Activated T-helper 17 cell treated with anti-CD3 and anti-CD28 coated beads, Interleukin-2, amount 50 U/mL, for 72 hours (primary cell): ENCODE data around the gene ARSG. TPM values are rescaled to one million over a fixed set of nuclear protein-coding genes. Genes with fewer than 3 reads are reported as not detected.
"Not testable (repeated sequence)": the region's sequence is repeated elsewhere in the genome, so short reads cannot be mapped to it uniquely, and the experiment has no call there.

Experiments
- ATAC-seq: fragments of 150-1000 bp; cut with Tn5 transposase; replicated peaks from 2 replicates; pipeline ENCODE4 v1.10.0; 2021; ENCODE audit warnings: mild to moderate bottlenecking, moderate library complexity
- H3K27ac Mint-ChIP-seq: one replicate; pipeline ENCODE4 v1.8.0; 2022; ENCODE audit warnings: mixed read lengths
- H3K27me3 Mint-ChIP-seq: one replicate; pipeline ENCODE4 v1.8.0; 2022; ENCODE audit warnings: mixed read lengths
- H3K36me3 Mint-ChIP-seq: one replicate; pipeline ENCODE4 v1.8.0; 2022; ENCODE audit warnings: low read depth, mild to moderate bottlenecking, mixed read lengths
- H3K4me1 Mint-ChIP-seq: one replicate; pipeline ENCODE4 v1.8.0; 2022; ENCODE audit warnings: mixed read lengths
- H3K4me3 Mint-ChIP-seq: one replicate; pipeline ENCODE4 v1.8.0; 2022; ENCODE audit warnings: mild to moderate bottlenecking, mixed read lengths
- H3K9me3 Mint-ChIP-seq: one replicate; pipeline ENCODE4 v1.8.0; 2022; ENCODE audit warnings: mixed read lengths
- total RNA-seq, 2 donors: library from RNA; stranded (reverse); gene quantifications; one replicate each; pipeline ENCODE4 v1.2.3, GENCODE V29; 2022

ARSG gene
- total RNA-seq: 1 to 10 TPM; 4.8 to 6.3 TPM

- Mint-ChIP-seq H3K9me3 (no peaks in the 10 kb centered on the region), H3K27me3 (no peaks in the 10 kb centered on the region), H3K36me3 (no peaks in the 10 kb centered on the region), H3K27ac (peak within 1 kb of the TSS; percentile 89), H3K4me1 (peaks cover 31% of the 10 kb centered on the region), H3K4me3 (peak within 1 kb of the TSS; percentile 97)
- ATAC-seq: peak; percentile 64
Observed at GRCh38 chr17:68290955-68291835, at the start of gene ARSG, which contains the start of gene SLC16A6. ARSG (plus strand) TSS chr17:68291495; CDS start chr17:68307494, 15,999 bp downstream. SLC16A6 (minus strand) TSS chr17:68291127; CDS start chr17:68278320, 12,807 bp downstream.

- no peak for ATAC-seq
- Mint-ChIP-seq H3K36me3 (peaks cover 42% of the 10 kb centered on the region), H3K9me3 (no peaks in the 10 kb centered on the region), H3K27ac (peak overlapping the region; percentile 98), H3K4me3 (peak overlapping the region; percentile 91), H3K27me3 (no peaks in the 10 kb centered on the region), H3K4me1 (peaks cover 6% of the 10 kb centered on the region)
Observed at GRCh38 chr17:68246271-68247028, 44.8 kb upstream of the ARSG start.

- Mint-ChIP-seq H3K27ac (peak within 1 kb of the TSS; percentile 98), H3K4me3 (peak within 1 kb of the TSS; percentile 91), H3K36me3 (peaks cover 54% of the 10 kb centered on the region), H3K4me1 (peaks cover 6% of the 10 kb centered on the region), H3K27me3 (no peaks in the 10 kb centered on the region), H3K9me3 (no peaks in the 10 kb centered on the region)
- peak; percentile 85 for ATAC-seq
Observed at GRCh38 chr17:68247445-68248198, 43.7 kb upstream of the ARSG start, which contains the start of gene AMZ2. AMZ2 (plus strand) TSS chr17:68248043; CDS start chr17:68250188, 2,145 bp downstream.

GRCh38 chr17:68248199-68248825, 43.0 kb upstream of the ARSG start:
- peaks cover 60% of the 10 kb centered on the region for H3K36me3 Mint-ChIP-seq
- ATAC-seq: peak; percentile 53
- no peaks in the 10 kb centered on the region for H3K9me3 Mint-ChIP-seq

GRCh38 chr17:68248891-68249290, 42.4 kb upstream of the ARSG start:
- Mint-ChIP-seq H3K9me3 (no peaks in the 10 kb centered on the region), H3K27ac (peak overlapping the region; percentile 98), H3K27me3 (no peaks in the 10 kb centered on the region), H3K36me3 (peaks cover 66% of the 10 kb centered on the region), H3K4me3 (peak overlapping the region; percentile 91), H3K4me1 (peaks cover 14% of the 10 kb centered on the region)
- ATAC-seq: peak; percentile 50

More at GRCh38 chr17:68248199-68248825, 43.0 kb upstream of the ARSG start:
- Mint-ChIP-seq H3K4me1 (peaks cover 11% of the 10 kb centered on the region), H3K27me3 (no peaks in the 10 kb centered on the region), H3K27ac (peak overlapping the region; percentile 98), H3K4me3 (peak overlapping the region; percentile 91)

- peak overlapping the region; percentile 91 for H3K4me3 Mint-ChIP-seq
- H3K27ac Mint-ChIP-seq: peak overlapping the region; percentile 98
- H3K36me3 Mint-ChIP-seq: peaks cover 71% of the 10 kb centered on the region
Observed at GRCh38 chr17:68249354-68249765, 41.9 kb upstream of the ARSG start.

GRCh38 chr17:68253426-68253825, 37.9 kb upstream of the ARSG start:
- not testable (repeated sequence) for H3K9me3 Mint-ChIP-seq, H3K27me3 Mint-ChIP-seq, ATAC-seq
- H3K27ac Mint-ChIP-seq: peak overlapping the region; percentile 64
- H3K4me1 Mint-ChIP-seq: peaks cover 42% of the 10 kb centered on the region
- peaks cover 97% of the 10 kb centered on the region for H3K36me3 Mint-ChIP-seq
- H3K4me3 Mint-ChIP-seq: peak overlapping the region; percentile 53

More at GRCh38 chr17:68249354-68249765, 41.9 kb upstream of the ARSG start:
- H3K9me3 Mint-ChIP-seq: no peaks in the 10 kb centered on the region
- H3K27me3 Mint-ChIP-seq: no peaks in the 10 kb centered on the region
- peaks cover 18% of the 10 kb centered on the region for H3K4me1 Mint-ChIP-seq
- no peak for ATAC-seq

- no peak for ATAC-seq
- peak overlapping the region; percentile 53 for H3K4me3 Mint-ChIP-seq
- peaks cover 50% of the 10 kb centered on the region for H3K4me1 Mint-ChIP-seq
- no peaks in the 10 kb centered on the region for H3K27me3 Mint-ChIP-seq
- peak overlapping the region; percentile 49 for H3K27ac Mint-ChIP-seq
- H3K36me3 Mint-ChIP-seq: peaks cover 80% of the 10 kb centered on the region
- H3K9me3 Mint-ChIP-seq: no peaks in the 10 kb centered on the region
Observed at GRCh38 chr17:68255151-68255550, 36.1 kb upstream of the ARSG start.

GRCh38 chr17:68255731-68256538, 35.4 kb upstream of the ARSG start:
- Mint-ChIP-seq H3K4me3 (peak overlapping the region; percentile 53), H3K36me3 (peaks cover 72% of the 10 kb centered on the region), H3K27ac (peak overlapping the region; percentile 49), H3K9me3 (no peaks in the 10 kb centered on the region), H3K27me3 (no peaks in the 10 kb centered on the region), H3K4me1 (peaks cover 50% of the 10 kb centered on the region)
- ATAC-seq: peak; percentile 81

GRCh38 chr17:68256701-68257100, 34.6 kb upstream of the ARSG start:
- Mint-ChIP-seq H3K36me3 (peaks cover 64% of the 10 kb centered on the region), H3K4me3 (peak overlapping the region; percentile 53), H3K27ac (peak overlapping the region; percentile 52), H3K4me1 (peaks cover 50% of the 10 kb centered on the region)
- not testable (repeated sequence) for ATAC-seq, H3K9me3 Mint-ChIP-seq, H3K27me3 Mint-ChIP-seq

GRCh38 chr17:68257934-68258333, 33.4 kb upstream of the ARSG start:
- ATAC-seq: peak; percentile 47
- Mint-ChIP-seq H3K4me3 (peak overlapping the region; percentile 53), H3K36me3 (peaks cover 52% of the 10 kb centered on the region), H3K4me1 (peaks cover 53% of the 10 kb centered on the region), H3K9me3 (no peaks in the 10 kb centered on the region), H3K27ac (peak overlapping the region; percentile 88), H3K27me3 (no peaks in the 10 kb centered on the region)

GRCh38 chr17:68258890-68259647, 32.2 kb upstream of the ARSG start:
- H3K27me3 Mint-ChIP-seq, H3K9me3 Mint-ChIP-seq: not testable (repeated sequence)
- Mint-ChIP-seq H3K27ac (peak overlapping the region; percentile 84), H3K4me1 (peaks cover 50% of the 10 kb centered on the region), H3K36me3 (peaks cover 41% of the 10 kb centered on the region), H3K4me3 (peak overlapping the region; percentile 77)
- peak; percentile 86 for ATAC-seq
